22Rv1 (cell line): ENCODE data around the gene L3MBTL4.

Experiments
- H3K27ac ChIP-seq: fragments of 450-650 bp; 2 replicates; pipeline ENCODE4 v1.5.1; 2017
- CTCF ChIP-seq: fragments of 450-650 bp; IDR thresholded peaks from 2 replicates; pipeline ENCODE4 v1.5.1; 2017; ENCODE audit warnings: mild to moderate bottlenecking
- ZFX ChIP-seq: fragments of 450-650 bp; IDR thresholded peaks from 2 replicates; pipeline ENCODE4 v1.6.1; 2017; ENCODE audit warnings: antibody characterized with exemption, borderline replicate concordance

The L3MBTL4 gene

GRCh38 chr18:6374340-6374739, 40.4 kb downstream of the L3MBTL4 start:
- H3K27ac ChIP-seq: no peak overlapping the region
- TF ChIP-seq CTCF: no peak
- TF ChIP-seq ZFX: no peak

- no peak overlapping the region for H3K27ac ChIP-seq
- TF ChIP-seq CTCF (no peak), ZFX (no peak)
Observed at GRCh38 chr18:6373187-6373586, 41.5 kb downstream of the L3MBTL4 start.

- H3K27ac ChIP-seq: no peak overlapping the region
- TF ChIP-seq ZFX (no peak), CTCF (no peak)
Observed at GRCh38 chr18:6370886-6371635, 43.6 kb downstream of the L3MBTL4 start.

- TF ChIP-seq CTCF: no peak
- TF ChIP-seq ZFX: no peak
- no peak overlapping the region for H3K27ac ChIP-seq
Observed at GRCh38 chr18:6370410-6370809, 44.3 kb downstream of the L3MBTL4 start.

GRCh38 chr18:6368017-6368416, 46.7 kb downstream of the L3MBTL4 start:
- TF ChIP-seq ZFX (no peak), CTCF (no peak)
- no peak overlapping the region for H3K27ac ChIP-seq

GRCh38 chr18:6367208-6367607, 47.5 kb downstream of the L3MBTL4 start:
- H3K27ac ChIP-seq: no peak overlapping the region

GRCh38 chr18:6366776-6367175, 47.9 kb downstream of the L3MBTL4 start:
- TF ChIP-seq CTCF (no peak), ZFX (no peak)
- no peak overlapping the region for H3K27ac ChIP-seq

More at GRCh38 chr18:6367208-6367607, 47.5 kb downstream of the L3MBTL4 start:
- no peak for TF ChIP-seq CTCF
- no peak for TF ChIP-seq ZFX
